Astrocyte (in vitro differentiated cells and primary cell): ENCODE results near the gene FAM72B.
"Not testable (repeated sequence)": the region's sequence is repeated elsewhere in the genome, so short reads cannot be mapped to it uniquely, and the experiment has no call there.

Experiments
- CTCF ChIP-seq: IDR thresholded peaks from 2 replicates; pipeline ENCODE4 v1.5.1; 2011; ENCODE audit warnings: low read depth, mild to moderate bottlenecking, inconsistent platforms, low read length, moderate library complexity; ENCODE audit not compliant: insufficient read depth
- EZH2 ChIP-seq: IDR thresholded peaks from 2 replicates; pipeline ENCODE4 v1.6.1; 2012; ENCODE audit warnings: mild to moderate bottlenecking, low read length, inconsistent platforms; ENCODE audit not compliant: insufficient read depth

- TF ChIP-seq CTCF, EZH2: not testable (repeated sequence)
Observed at GRCh38 chr1:121200232-121200631, 16.1 kb upstream of the FAM72B start.
